GM23338 (cell line): Measurements from ENCODE around the gene NSD2. TPM values are rescaled to one million over a fixed set of nuclear protein-coding genes. Genes with fewer than 3 reads are reported as not detected.

ENCODE experiments used
- ATAC-seq: fragments of 200-7000 bp; cut with Tn5 transposase; 3 replicates; pipeline ENCODE4 v1.9.1; 2020
- DNase-seq: peaks from one replicate; pipeline ENCODE4 v3.0.0-alpha.2; 2015; ENCODE audit warnings: low spot score
- H2AFZ ChIP-seq: fragments of 200-600 bp; sonication (generic); 2 replicates; pipeline ENCODE4 v1.8.0; 2016; ENCODE audit warnings: antibody characterized with exemption, mild to moderate bottlenecking, moderate library complexity
- H3F3A ChIP-seq: fragments of 200-600 bp; sonication (generic); replicated peaks from 2 replicates; pipeline ENCODE4 v1.8.0; 2017; ENCODE audit warnings: antibody characterized with exemption, mixed run types, low read depth
- H3K27ac ChIP-seq: fragments of 200-600 bp; sonication (generic); 2 replicates; pipeline ENCODE4 v1.6.1; 2016; ENCODE audit warnings: low read depth
- H3K27me3 ChIP-seq: fragments of 200-600 bp; sonication (generic); 2 replicates; pipeline ENCODE4 v1.8.0; 2016; ENCODE audit warnings: mild to moderate bottlenecking, mixed run types, moderate library complexity; ENCODE audit not compliant: insufficient read depth
- H3K36me3 ChIP-seq: fragments of 200-600 bp; sonication (generic); 2 replicates; pipeline ENCODE4 v1.8.0; 2016; ENCODE audit warnings: mild to moderate bottlenecking; ENCODE audit not compliant: insufficient read depth
- H3K4me1 ChIP-seq: fragments of 200-600 bp; sonication (generic); 2 replicates; pipeline ENCODE4 v1.8.0; 2016; ENCODE audit warnings: mild to moderate bottlenecking, moderate library complexity; ENCODE audit not compliant: insufficient read depth
- H3K4me2 ChIP-seq: fragments of 200-600 bp; sonication (generic); 2 replicates; pipeline ENCODE4 v1.7.1; 2017; ENCODE audit warnings: mixed run types
- H3K4me3 ChIP-seq: fragments of 200-600 bp; sonication (generic); 2 replicates; pipeline ENCODE4 v1.6.1; 2016; ENCODE audit warnings: mixed run types
- H3K79me2 ChIP-seq: fragments of 200-600 bp; sonication (generic); replicated peaks from 2 replicates; pipeline ENCODE4 v1.8.0; 2017; ENCODE audit warnings: mild to moderate bottlenecking; ENCODE audit not compliant: insufficient read depth
- H3K9me2 ChIP-seq: fragments of 200-600 bp; sonication (generic); 2 replicates; pipeline ENCODE4 v1.8.0; 2017; ENCODE audit not compliant: insufficient read depth
- H4K20me1 ChIP-seq: fragments of 200-600 bp; sonication (generic); replicated peaks from 2 replicates; pipeline ENCODE4 v1.8.0; 2017; ENCODE audit warnings: mild to moderate bottlenecking; ENCODE audit not compliant: insufficient read depth
- H3K27ac Mint-ChIP-seq: 2 replicates; pipeline ENCODE4 v1.8.0; 2020; ENCODE audit warnings: inconsistent platforms, mild to moderate bottlenecking, moderate library complexity, mixed read lengths
- H3K27me3 Mint-ChIP-seq: 3 replicates; pipeline ENCODE4 v1.8.0; 2022; ENCODE audit warnings: low read depth, mild to moderate bottlenecking, moderate library complexity, mixed read lengths, inconsistent platforms; ENCODE audit not compliant: insufficient read depth, poor library complexity
- H3K36me3 Mint-ChIP-seq: 3 replicates; pipeline ENCODE4 v1.8.0; 2021; ENCODE audit warnings: low read depth, mild to moderate bottlenecking, inconsistent platforms, moderate library complexity, mixed read lengths
- H3K4me1 Mint-ChIP-seq: 3 replicates; pipeline ENCODE4 v1.8.0; 2020; ENCODE audit warnings: mild to moderate bottlenecking, inconsistent platforms, mixed read lengths
- H3K4me3 Mint-ChIP-seq: 3 replicates; pipeline ENCODE4 v1.8.0; 2021; ENCODE audit warnings: moderate library complexity, mild to moderate bottlenecking, inconsistent platforms, mixed read lengths
- H3K9me3 Mint-ChIP-seq: 3 replicates; pipeline ENCODE4 v1.8.0; 2020; ENCODE audit warnings: moderate library complexity, mild to moderate bottlenecking, inconsistent platforms, mixed read lengths
- CREB1 ChIP-seq: fragments of 250-450 bp; sonication (Bioruptor Pico); IDR thresholded peaks from 2 replicates; pipeline ENCODE4 v1.5.0; 2020; ENCODE audit warnings: low read depth, mild to moderate bottlenecking, moderate library complexity
- EZH2 ChIP-seq: fragments of 200-600 bp; sonication (generic); IDR thresholded peaks from one replicate; pipeline ENCODE4 v1.8.0; 2017; ENCODE audit warnings: antibody characterized with exemption, mild to moderate bottlenecking, low read depth; ENCODE audit not compliant: unreplicated experiment
- EZH2phosphoT487 ChIP-seq: fragments of 200-600 bp; sonication (generic); IDR thresholded peaks from one replicate; pipeline ENCODE4 v1.8.1; 2018; ENCODE audit warnings: antibody characterized with exemption; ENCODE audit not compliant: unreplicated experiment
- JUNB ChIP-seq: IDR thresholded peaks from one replicate; pipeline ENCODE4 v1.6.1; 2016; ENCODE audit warnings: antibody characterized with exemption; ENCODE audit not compliant: unreplicated experiment
- NANOG ChIP-seq: IDR thresholded peaks from 2 replicates; pipeline ENCODE4 v1.6.1; 2016; ENCODE audit warnings: antibody characterized with exemption, borderline replicate concordance
- POLR2AphosphoS5 ChIP-seq: IDR thresholded peaks from 2 replicates; pipeline ENCODE4 v1.6.1; 2016; ENCODE audit warnings: antibody characterized with exemption, low read depth
- ZNF114 ChIP-seq: fragments of 250-450 bp; sonication (Bioruptor Pico); IDR thresholded peaks from 2 replicates; pipeline ENCODE4 v1.5.0; 2020; ENCODE audit warnings: mild to moderate bottlenecking, moderate library complexity
- ZNF331 ChIP-seq: fragments of 250-450 bp; sonication (Bioruptor Pico); IDR thresholded peaks from 2 replicates; pipeline ENCODE4 v1.5.0; 2020; ENCODE audit warnings: low read depth, mild to moderate bottlenecking, moderate library complexity
- polyA plus RNA-seq: library from polyadenylated mRNA; unstranded; fragments of >200 nt; fragmentation: Nextera tagmentation; extraction: Ambion mirVana; gene quantifications from 2 replicates; pipeline ENCODE4 v1.2.1, GENCODE V29; 2016
- total RNA-seq: library from RNA; depleted of rRNA; stranded (reverse); fragments of >200 nt; shearing (Covaris generic); gene quantifications from 2 replicates; pipeline ENCODE4 v1.2.3, GENCODE V29; 2014
- TF ChIP-seq, protein P1 (sequence below): fragments of 250-450 bp; sonication (Bioruptor Pico); IDR thresholded peaks from 2 replicates; pipeline ENCODE4 v1.5.0; 2020; ENCODE audit warnings: mild to moderate bottlenecking, moderate library complexity

Gene NSD2
- total and polyA plus RNA-seq, 2 experiments from 2014 or later = 33.5 to 84.4 TPM

DNA sequence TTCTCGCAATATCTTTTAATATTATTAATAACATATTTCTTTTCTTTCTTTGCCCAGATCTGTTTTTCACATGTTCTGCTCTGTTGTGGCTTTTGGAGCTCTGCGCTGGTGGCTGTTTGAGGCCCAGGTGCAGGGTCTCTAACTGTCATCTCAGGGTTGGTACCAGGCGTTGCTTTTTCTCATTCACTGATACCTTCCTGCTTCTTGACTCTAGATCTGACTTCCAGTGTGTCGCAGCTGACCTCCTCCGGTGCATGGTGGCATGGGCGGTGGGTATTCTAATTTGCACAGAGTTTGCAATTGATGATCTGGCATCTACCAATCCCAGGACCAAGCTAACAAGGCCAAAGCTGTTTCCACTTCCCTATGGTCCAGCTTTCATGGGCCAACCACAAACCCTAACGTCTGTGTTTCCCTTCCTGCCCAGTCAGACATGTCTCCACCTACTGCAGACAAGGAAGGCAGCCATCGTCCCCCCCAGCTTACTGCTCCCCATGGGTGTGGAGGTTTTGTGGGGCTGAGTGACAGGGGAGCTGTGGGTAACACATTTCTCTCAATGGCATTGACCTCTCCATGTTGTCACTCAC is 40.5 kb upstream of the NSD2 start (continued):
- TF ChIP-seq, protein P1, sequence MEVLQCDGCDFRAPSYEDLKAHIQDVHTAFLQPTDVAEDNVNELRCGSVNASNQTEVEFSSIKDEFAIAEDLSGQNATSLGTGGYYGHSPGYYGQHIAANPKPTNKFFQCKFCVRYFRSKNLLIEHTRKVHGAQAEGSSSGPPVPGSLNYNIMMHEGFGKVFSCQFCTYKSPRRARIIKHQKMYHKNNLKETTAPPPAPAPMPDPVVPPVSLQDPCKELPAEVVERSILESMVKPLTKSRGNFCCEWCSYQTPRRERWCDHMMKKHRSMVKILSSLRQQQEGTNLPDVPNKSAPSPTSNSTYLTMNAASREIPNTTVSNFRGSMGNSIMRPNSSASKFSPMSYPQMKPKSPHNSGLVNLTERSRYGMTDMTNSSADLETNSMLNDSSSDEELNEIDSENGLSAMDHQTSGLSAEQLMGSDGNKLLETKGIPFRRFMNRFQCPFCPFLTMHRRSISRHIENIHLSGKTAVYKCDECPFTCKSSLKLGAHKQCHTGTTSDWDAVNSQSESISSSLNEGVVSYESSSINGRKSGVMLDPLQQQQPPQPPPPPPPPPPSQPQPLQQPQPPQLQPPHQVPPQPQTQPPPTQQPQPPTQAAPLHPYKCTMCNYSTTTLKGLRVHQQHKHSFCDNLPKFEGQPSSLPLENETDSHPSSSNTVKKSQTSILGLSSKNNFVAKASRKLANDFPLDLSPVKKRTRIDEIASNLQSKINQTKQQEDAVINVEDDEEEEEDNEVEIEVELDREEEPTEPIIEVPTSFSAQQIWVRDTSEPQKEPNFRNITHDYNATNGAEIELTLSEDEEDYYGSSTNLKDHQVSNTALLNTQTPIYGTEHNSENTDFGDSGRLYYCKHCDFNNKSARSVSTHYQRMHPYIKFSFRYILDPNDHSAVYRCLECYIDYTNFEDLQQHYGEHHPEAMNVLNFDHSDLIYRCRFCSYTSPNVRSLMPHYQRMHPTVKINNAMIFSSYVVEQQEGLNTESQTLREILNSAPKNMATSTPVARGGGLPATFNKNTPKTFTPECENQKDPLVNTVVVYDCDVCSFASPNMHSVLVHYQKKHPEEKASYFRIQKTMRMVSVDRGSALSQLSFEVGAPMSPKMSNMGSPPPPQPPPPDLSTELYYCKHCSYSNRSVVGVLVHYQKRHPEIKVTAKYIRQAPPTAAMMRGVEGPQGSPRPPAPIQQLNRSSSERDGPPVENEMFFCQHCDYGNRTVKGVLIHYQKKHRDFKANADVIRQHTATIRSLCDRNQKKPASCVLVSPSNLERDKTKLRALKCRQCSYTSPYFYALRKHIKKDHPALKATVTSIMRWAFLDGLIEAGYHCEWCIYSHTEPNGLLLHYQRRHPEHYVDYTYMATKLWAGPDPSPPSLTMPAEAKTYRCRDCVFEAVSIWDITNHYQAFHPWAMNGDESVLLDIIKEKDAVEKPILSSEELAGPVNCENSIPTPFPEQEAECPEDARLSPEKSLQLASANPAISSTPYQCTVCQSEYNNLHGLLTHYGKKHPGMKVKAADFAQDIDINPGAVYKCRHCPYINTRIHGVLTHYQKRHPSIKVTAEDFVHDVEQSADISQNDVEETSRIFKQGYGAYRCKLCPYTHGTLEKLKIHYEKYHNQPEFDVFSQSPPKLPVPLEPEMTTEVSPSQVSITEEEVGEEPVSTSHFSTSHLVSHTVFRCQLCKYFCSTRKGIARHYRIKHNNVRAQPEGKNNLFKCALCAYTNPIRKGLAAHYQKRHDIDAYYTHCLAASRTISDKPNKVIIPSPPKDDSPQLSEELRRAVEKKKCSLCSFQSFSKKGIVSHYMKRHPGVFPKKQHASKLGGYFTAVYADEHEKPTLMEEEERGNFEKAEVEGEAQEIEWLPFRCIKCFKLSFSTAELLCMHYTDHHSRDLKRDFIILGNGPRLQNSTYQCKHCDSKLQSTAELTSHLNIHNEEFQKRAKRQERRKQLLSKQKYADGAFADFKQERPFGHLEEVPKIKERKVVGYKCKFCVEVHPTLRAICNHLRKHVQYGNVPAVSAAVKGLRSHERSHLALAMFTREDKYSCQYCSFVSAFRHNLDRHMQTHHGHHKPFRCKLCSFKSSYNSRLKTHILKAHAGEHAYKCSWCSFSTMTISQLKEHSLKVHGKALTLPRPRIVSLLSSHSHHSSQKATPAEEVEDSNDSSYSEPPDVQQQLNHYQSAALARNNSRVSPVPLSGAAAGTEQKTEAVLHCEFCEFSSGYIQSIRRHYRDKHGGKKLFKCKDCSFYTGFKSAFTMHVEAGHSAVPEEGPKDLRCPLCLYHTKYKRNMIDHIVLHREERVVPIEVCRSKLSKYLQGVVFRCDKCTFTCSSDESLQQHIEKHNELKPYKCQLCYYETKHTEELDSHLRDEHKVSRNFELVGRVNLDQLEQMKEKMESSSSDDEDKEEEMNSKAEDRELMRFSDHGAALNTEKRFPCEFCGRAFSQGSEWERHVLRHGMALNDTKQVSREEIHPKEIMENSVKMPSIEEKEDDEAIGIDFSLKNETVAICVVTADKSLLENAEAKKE (CRISPR knock-in tag) = no peak
- no peak for TF ChIP-seq NANOG
- TF ChIP-seq ZNF331 (CRISPR knock-in tag) = no peak
- no peak for TF ChIP-seq EZH2phosphoT487

DNA sequence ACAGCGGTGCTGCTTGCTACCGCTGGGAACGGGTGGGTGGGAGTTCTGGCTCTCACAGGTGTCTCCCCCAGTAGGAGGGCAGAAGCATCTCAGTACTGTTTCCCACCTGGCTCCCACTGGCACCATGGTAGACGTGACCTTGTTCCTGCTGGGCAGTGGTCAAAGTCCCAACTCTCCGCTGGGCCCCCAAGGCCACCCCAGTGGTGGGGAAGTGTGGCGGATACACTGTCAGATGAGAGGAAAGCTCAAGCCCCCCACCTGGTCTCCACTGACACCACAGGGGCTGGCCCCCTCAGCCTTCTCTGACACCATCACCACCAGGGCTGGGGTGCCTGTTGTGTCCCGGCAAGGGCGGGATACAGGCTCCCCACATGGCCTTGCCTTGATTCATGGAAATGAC is 39.9 kb upstream of the NSD2 start:
- Histone ChIP-seq H3K9me2 (no peaks in the 10 kb centered on the region), H3K4me2 (no peak overlapping the region), H3K36me3 (peaks cover 3% of the 10 kb centered on the region; the same call in 1 of the 2 replicates), H3K27me3 (no peaks in the 10 kb centered on the region), H4K20me1 (no peaks in the 10 kb centered on the region), H3K27ac (no peak overlapping the region), H3K4me1 (no peaks in the 10 kb centered on the region), H2AFZ (no peak overlapping the region), H3K4me3 (no peak overlapping the region), H3F3A (no peaks in the 10 kb centered on the region; the same call in 1 of the 2 replicates), H3K79me2 (no peaks in the 10 kb centered on the region)
- Mint-ChIP-seq H3K27ac (no peak overlapping the region), H3K36me3 (peaks cover 58% of the 10 kb centered on the region), H3K9me3 (peaks cover 14% of the 10 kb centered on the region), H3K27me3 (peaks cover 14% of the 10 kb centered on the region), H3K4me1 (peaks cover 10% of the 10 kb centered on the region), H3K4me3 (no peak overlapping the region)
- no peak for ATAC-seq
- no peak for DNase-seq
- TF ChIP-seq EZH2 (no peak), POLR2AphosphoS5 (no peak), JUNB (no peak), ZNF114 (CRISPR knock-in tag) (no peak), NANOG (no peak), CREB1 (CRISPR knock-in tag) (no peak), ZNF331 (CRISPR knock-in tag) (no peak)
- TF ChIP-seq, protein P1 (CRISPR knock-in tag) = no peak
